Stimulated activated CD4-positive, alpha-beta T cell treated with anti-CD3 and anti-CD28 coated beads, Interleukin-12 subunit alpha, Interleukin-12 subunit beta, amount 100 ng/mL, for 48 hours (primary cell): ENCODE measurements around the gene GYS1.

Experiments
- DNase-seq, 3 donors: peaks; one replicate each; pipeline ENCODE4 v3.0.0-alpha.2; 2020; ENCODE audit warnings: low read depth in 2 of 3, low spot score in 1 of 3

The GYS1 gene

DNA sequence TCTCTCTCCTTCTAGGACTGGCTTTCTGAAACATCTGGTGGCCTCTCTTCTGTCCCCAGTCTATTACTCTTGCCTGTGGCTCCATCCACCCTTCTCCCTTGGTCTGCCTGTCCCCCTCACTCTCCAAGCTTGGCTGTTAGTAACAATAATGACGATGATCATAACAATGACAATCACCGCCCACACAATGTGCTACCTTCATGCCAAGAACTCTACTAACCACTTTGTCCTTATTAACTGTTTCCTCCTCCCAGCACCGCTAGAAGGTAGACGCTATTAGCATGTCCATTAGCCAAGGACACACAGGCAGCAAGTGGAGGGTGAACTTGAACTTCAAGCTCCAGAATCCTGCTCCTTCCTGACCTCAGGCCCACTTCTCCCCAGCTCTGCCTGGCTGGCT lies 2.7 kb downstream of the GYS1 start:
- DNase-seq, result no peak

DNA sequence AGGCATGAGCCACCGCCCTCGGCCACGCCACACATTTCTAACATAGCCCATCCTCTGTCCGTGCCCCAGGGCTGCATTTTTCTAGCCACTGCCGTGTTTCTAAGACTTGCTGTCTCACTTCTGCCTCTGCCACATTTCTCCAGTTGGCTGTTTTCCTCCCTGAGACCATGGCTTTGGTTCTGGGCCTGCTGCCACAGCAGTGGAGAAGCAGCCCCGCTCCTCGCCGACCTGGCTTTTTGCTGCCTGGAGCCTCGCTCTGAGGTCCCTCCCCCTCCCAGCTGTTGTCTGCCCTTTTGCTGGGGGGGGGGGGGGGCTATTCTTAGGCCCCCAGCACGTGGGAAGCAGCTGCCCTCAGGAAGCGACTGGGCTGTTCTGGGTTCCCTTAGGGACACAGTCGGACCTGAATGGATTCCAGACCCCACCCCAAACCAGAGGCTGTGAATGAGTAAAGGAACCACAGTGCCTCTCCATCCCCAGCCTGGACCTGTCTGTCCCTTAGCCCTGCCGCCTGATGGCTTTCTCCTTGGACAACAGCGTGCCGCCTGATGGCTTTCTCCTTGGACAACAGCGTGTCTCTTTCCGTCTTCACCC lies 3.3 kb downstream of the GYS1 start:
- no peak for DNase-seq

DNA sequence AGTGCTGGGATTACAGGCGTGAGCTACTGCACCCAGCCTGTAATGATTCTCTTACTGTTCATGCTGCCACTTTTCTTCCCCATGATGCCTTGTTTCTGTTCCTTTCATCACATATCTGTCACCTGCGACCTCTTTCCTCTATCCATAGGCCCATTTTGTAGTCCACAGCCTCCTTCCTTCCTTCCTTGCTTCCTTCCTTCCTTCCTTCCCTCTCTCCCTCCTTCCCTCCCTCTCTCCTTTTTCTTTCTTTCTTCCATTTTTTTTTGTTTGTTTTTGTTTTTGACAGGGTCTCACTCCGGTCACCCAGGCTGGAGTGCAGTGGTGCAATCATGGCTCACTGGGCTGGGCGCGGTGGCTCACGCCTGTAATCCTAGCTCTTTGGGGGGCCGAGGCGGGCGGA lies 4.2 kb downstream of the GYS1 start:
- DNase-seq, result no peak

DNA sequence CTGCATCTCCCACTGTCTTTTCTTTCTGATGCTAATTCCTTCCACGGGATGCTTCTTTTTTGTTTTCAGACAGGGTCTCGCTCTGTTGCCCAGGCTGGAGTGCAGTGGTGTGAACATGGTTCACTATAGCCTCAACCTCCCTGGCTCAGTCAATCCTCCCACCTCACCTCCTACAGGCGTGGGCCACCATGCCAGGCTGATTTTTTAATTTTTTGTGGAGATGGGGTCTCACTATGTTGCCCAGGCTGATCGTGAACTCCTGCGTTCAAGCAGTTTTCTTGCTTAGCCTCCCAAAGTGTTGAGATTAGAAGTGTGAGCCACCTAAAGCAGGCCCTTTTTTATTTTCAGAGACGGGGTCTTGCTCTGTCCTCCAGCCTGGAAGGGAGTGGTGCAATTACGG lies 4.8 kb downstream of the GYS1 start:
- no peak for DNase-seq

DNA sequence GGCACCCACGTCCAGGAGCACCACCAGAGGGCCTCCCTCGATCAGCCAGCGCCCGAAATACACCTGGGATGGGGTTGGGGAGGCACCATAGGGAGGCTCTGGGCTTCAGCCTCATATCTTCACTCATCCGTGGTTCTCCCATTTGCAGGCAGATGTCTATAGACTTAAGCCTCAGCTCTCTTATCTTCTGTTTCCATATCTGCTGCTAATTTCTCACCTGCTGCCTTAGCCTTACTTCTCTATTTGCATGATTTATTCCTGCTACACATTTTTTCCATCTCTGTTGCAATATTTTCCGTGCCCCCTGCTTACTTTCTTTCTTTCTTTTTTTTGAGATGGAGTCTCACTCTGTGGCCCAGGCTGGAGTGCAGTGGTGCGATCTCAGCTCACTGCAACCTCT lies 5.8 kb downstream of the GYS1 start:
- no peak for DNase-seq

DNA sequence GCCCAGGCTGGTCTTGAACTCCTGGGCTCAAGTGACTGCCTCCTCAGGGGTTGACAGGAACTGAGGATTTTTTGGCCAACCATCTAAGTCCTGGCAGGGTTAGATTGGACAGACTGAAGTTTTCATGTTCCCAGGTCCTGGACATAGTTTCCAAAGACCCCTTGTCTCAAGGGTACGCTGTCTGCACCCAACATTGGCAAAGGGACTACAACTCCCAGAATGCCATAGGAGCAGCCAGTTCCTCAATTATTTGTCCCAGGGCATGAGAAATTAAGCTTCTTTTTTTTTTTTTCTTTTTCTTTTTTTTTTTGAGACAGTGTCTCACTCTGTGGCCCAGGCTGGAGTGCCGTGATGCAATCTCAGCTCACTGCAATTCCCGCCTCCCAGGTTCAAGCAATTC lies 6.9 kb downstream of the GYS1 start:
- DNase-seq, result no peak

DNA sequence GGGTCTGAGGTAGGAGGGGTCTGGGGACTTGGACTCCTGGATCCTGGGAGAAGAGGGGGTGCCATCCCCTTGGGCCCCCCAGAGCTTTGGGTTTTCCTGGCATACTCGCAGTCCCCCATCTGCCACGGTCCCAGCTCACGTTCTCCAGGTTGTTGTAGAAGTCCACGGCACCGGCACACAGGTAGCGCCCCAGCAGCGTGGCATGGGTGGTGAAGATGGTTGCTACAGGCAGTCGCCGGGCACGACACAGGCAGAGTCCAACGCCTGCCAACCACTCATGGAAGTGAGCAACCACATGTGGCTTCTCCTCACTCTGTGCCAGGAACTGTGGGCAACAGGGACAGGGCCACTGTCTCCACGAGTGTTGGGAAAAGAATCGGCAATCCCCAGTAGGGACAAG lies 7.4 kb downstream of the GYS1 start:
- DNase-seq, result no peak

DNA sequence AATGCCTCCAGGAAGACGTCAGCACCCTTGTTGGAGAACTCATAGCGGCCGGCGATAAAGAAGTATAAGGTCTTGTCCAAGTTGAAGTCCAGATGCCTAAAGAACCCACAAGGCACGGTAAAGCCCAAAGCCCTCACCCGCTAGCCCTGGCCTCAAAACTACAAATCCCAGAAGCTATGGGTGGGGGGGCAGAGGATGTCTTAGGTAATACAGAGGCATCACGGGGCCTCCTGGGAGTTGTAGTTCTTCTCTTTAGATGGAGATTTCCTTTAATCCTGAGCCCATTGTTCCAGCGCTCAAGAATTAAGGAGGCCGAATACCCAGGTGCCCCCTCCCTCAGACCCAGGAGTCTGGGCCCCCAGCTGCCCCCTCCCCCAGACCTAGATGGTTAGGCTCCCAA lies 10.8 kb downstream of the GYS1 start:
- DNase-seq, result no peak

DNA sequence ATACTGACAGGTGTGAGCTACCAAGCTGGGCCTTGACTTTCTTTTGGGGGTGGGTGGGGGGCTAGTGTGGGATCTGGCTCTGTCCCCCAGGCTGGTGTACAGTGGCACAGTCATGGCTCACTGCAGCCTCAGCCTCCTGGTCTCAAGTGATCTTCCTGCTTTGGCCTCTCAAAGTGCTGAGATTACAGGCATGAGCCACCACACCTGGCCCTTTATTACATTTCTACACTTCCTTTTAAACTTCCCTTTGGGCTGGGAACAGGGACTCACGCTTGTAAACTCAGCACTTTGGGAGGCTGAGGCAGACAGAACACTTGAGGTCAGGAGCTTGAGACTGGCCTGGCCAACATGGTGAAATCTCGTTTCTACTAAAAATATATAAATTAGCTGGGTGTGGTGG lies 16.0 kb downstream of the GYS1 start:
- DNase-seq, result no peak

DNA sequence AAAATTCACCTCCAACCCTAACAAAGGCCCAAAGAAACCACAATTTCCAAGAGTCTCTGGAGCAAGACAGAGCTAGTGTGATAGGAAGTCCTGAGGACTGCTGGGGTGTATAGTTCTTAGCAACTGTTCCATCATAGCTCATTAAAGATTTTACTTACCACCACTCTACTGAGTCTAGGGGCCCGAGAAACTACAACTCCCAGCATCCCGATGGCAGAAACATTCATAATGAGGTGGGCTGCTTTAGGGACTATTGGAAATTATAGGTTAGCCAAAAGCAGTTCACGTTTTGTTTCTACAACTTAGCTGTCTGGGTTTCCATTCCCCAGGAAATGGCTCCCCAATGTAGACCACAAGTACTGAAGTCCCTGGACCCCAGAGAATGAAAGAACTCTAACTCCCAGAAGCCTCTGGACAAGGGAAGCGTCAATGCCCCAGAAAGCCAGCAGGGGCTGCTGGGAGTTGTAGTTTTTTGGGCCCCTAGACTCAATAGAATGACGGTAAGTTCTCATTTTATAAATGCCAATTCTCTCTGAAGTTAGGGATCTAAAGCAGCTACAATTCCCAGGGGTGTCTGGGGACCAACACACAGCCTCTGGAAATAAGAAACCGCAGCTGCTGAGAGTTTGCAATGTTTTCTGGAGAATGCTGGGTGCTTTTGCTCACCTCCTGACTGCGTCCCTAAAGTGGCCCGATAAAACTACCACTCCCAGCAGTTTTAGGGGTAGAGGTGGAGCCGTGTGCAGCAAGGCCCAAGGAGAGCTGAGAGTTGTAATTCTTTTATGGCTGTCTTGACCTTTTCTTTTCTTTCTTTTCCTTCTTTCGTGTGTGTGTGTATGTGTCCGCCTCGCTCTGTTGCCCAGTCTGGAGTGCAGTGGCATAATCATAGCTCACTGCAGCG lies 16.9 kb downstream of the GYS1 start:
- DNase-seq, result no peak

DNA sequence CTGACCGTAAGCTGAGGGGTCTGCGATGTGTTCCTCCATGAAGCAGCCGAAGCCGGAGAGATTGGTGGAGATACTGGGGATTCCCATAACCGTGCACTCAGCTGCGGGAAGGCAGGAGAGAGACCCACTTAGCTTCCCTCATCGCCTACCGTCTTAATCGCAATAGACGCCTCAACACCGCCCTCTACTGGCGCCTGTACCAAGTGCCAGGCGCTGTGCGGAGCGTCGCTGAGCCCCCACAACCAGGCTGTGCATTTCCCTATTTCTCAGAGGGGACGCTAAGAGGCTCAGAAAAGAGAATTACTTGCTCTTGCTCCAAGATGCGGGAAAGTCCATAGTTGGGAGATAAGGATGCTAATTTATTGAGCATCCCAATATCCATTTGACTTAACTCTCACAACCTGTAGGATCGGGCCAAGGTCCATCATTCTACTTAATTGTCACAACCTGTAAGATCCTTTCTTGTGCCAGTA lies 22.1 kb downstream of the GYS1 start:
- peak; percentile 63 to 77 (median 75) for DNase-seq

DNA sequence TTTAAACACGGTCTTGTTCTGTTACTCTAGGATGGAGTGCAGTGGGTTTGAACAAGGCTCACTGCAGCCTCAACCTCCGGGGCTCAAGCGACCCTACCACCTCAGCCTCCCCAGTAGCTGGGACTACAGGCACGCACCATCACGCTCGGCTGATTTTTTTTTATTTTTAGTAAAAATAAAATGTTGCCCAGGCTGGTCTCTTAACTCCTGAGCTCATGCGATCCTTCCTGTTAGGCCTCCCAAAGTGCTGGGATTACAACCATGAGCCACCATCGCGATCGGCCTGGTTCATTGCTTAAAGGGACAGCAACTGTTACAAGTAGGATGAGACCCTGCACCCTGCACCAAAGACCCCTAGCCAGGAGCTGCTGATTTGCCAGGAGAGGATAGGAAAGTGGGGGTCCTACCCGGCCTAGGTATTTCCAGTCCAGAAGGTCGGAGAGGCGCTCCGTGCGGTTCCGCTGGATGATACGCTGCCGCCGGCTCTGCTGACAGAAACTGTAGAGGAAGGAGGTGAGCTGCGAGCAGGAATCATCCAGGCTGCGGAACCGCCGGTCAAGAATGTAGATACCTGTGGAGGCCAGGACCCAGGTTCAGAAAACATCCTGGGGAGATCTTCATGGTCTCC lies 22.9 kb downstream of the GYS1 start:
- no peak for DNase-seq

DNA sequence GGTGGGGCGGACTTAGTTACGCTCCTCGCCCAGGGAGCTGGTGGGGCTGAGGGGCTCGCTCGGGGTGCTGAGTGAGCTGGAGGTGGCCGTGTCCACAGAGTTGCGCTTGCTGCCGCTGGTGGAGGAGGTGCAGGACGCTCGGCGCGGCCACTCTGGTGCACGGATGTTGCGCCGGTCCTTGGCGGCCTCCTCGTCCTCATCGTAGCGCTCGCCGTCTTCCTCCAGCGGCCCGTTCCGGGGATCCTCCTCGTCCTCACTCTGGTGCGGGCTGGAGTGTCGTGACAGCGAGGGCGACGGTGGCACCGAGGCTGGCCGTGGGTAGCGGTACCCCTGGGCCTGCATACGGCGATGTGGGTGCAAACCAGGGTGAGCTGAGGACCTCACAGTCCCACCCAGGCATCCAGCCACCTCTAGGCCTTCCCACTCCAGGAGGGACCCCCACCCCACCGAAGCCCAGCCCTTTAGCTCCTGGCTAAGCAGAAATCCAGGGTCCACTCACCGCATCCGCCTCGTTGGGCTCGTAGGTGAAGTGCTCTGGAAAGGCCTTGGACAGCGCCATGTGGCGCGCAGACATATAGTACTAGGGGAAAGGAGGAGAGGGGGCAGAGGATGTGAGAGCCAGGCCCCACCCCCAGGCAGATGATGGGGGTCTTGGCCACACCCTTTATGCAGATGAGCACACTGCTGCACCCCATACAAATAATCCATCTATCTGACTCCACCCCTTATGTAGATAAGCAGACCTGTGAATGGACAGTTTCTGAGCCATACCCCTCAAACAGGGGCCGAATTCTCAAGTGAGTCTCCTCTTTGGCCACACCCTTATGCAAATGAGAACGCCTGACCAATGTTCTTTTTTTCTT lies 23.6 kb downstream of the GYS1 start:
- DNase-seq, result no peak

DNA sequence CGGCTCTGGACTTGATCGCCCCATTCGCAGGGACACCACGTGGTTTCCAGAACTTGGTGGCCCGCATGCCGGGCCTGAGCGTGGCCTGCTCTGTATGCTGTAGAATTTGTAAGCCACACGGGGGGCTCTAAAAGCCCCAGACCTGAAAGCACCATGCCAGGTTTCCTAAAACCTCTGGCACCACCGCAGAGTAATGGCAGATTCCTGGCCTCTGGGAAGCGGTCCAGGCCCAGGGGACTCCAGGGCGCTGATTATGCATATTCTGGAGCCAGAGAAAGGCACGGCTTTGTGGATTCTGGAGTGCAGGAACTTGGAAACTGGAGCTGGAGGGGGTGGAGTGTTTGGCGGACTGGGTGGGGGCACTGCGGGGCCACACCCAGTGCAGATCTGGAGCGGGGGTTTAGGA lies 24.3 kb downstream of the GYS1 start:
- no peak for DNase-seq

DNA sequence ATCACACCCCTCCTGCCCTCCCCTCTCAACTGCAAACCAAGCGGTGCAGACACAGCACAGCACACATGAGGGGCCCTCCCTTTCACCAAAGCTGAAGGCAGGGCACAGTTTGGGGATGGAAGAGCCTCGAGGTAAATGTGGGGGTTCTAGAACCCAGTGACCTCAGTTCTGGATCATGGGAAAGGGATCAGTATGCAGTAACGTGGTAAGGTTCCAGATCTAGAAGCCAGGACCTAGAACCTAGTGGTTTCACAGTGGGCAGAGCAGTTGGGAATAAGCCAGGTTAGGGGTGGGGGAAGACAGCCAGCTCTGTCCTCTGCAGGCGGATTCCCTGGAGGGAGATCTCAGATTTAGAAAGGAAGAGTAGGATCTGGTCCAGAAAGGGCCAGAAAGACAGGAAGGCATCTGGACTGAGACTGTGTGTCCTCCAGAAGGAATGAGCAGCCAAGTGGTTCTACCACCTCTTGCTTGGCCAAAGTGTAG lies 24.9 kb downstream of the GYS1 start:
- DNase-seq, result no peak

DNA sequence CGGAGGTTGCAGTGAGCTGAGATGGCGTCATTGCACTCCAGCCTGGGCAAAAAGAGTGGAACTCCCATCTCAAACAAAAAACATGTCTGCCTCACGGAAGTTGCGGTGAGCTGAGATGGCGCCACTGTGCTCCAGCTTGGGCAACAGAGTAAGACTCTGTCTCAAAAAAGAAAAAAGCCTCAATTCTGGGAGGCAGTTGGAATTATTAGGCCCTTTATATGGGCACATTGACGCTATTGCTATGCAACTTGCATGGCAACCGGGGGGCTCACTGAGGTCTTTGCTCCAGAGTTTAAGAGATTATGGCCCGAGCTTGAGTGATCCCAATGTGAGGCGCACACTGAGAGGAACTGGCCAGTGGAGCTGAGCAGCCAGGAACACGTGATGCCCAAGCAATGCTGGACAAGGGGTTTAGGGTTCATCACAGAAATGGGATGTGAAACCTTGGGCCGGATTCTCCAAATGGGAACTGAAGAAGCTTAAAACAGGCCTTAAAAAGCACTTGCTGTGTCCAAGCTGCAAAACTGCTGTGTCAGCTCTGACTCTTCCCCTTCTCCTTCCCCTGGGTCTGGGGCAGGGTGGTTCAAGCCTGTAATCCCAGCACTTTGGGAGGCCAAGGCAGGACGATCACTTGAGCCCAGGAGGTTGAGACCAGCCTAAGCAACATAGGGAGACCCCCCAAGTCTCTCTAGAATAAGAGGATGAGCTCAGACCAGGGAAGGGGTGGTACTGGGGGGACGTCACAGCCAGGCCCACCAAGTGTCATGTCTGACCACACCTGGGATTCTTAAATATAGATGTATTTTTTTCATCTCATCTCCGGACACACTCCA lies 25.5 kb downstream of the GYS1 start:
- DNase-seq, result no peak

DNA sequence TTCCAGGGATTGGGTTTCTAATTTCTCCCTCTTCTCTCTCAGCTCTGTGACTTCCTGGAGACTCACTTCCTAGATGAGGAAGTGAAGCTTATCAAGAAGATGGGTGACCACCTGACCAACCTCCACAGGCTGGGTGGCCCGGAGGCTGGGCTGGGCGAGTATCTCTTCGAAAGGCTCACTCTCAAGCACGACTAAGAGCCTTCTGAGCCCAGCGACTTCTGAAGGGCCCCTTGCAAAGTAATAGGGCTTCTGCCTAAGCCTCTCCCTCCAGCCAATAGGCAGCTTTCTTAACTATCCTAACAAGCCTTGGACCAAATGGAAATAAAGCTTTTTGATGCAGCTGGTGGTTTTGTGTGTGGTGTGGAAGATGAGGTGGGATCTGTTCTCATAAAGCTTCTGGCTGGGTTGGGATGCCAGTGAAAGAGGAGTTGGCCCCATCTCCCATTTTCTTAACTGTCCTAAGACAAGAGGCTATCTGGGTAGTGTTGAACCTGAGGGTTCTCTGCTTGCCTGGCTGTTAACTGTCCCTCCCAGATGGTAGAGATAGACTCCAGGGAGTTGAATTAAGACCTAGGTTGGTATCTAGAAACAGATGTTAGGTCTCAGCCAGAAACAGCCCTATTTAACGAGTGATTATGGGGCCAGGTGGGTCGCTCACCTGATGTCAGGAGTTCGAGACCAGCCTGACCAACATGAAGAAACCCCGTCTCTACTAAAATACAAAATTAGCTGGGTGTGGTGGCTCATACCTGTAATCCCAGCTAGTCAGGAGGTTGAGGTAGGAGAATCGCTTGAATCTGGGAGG lies 26.4 kb downstream of the GYS1 start:
- DNase-seq, result no peak

DNA sequence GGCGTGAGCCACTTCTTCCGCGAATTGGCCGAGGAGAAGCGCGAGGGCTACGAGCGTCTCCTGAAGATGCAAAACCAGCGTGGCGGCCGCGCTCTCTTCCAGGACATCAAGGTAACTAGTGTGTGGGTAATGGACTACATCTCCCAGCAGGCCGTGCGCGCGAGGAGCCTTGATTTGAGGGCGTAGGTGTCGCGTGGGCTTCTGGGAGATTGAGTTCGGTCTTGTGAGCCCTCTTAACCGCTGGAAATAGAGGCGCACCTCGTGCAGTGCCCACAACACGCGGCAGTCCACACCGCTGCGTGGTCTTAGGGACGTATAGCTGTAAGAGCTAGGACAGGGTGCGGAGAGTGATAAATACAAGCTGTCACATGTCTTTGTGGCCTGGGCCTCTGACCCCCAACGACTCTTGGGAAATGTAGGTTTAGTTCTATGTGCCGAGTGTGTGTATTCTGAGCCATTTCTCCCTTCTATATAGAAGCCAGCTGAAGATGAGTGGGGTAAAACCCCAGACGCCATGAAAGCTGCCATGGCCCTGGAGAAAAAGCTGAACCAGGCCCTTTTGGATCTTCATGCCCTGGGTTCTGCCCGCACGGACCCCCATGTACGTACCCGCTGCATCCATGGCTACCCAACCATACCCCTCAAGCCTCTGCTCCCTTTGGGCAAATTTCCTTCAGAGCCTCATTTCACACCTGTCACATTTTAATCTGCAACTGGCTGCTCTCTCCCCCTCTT lies 27.1 kb downstream of the GYS1 start:
- DNase-seq, result peak; percentile 82 to 84 (median 84)
